GM18907 (cell line): ENCODE results near the gene LYPD6.

Source experiments
- ATAC-seq: cut with Tn5 transposase; IDR thresholded peaks from one replicate; pipeline ENCODE4 v1.9.1; 2021; ENCODE audit warnings: mild to moderate bottlenecking, moderate library complexity; ENCODE audit not compliant: unreplicated experiment

The LYPD6 gene

DNA sequence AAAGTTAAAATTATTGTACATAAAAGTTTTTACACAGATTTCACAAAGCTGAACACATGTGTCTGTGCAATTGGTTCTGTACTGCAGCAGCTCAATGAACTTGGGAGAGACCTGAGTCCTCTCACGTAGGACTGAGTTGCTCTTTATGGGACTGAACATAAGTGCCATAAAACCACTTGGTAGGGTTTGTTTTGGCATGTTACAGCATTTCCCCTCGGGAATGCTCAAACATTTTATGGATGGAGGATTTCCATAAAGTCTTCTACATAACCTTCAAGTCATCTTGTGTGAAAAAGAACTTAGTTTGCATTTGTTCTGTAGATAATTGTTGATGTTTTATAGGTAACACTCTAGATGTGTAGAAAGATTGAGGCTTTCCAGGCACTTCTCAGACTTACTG, 15.9 kb downstream of the LYPD6 start:
- no peak for ATAC-seq

- ATAC-seq, result no peak
These were observed 17.9 kb downstream of the LYPD6 start for GRCh38 chr2:149348291-149348690.

- no peak for ATAC-seq
These were observed 23.0 kb downstream of the LYPD6 start for GRCh38 chr2:149353421-149353820.

GRCh38 chr2:149355716-149356422, 25.5 kb downstream of the LYPD6 start:
- no peak for ATAC-seq

DNA sequence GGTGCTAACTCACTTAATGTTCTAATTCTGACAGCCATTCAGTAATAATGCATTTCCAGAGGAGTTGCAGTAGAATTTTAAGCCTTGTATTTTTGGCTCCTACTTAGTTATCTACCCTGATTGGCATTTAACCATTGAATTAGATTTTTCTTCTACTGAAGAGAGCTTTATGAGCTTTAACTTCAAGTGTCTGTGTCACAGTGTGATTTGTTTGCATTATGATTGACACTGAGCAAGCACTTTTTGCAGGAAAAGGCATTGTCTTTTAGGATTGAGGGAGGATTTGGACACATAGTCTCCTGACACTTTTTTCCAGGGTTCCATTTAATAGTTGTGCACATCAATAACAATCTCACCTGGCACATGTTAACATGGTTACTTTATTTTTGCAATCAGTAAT, 26.7 kb downstream of the LYPD6 start:
- ATAC-seq, result no peak

GRCh38 chr2:149360106-149360505, 29.7 kb downstream of the LYPD6 start:
- ATAC-seq, result no peak

- ATAC-seq, result no peak
These were observed 33.6 kb downstream of the LYPD6 start for GRCh38 chr2:149363958-149364357.

DNA sequence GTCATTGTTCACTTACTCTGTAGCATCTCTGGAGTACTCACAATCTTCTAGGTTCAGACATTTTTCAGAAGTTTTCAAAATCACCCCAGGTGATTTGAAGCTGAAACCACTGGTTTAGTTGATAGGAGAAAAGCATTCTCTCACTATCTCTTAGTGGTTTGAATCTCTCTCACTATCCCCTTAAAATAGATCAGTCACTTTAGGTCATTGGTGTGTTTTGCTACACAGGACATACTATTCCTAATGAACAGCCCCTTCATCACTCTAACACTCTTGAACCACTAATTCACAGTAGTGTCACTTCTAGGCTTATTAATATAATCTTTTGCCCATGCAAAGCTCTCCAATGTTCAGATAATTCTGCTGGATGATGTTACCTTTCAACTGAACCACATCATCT, 34.5 kb downstream of the LYPD6 start:
- ATAC-seq, result no peak

- no peak for ATAC-seq
These were observed 35.7 kb downstream of the LYPD6 start for GRCh38 chr2:149365931-149366583.

- no peak for ATAC-seq
These were observed 39.8 kb downstream of the LYPD6 start for GRCh38 chr2:149370061-149370775.

DNA sequence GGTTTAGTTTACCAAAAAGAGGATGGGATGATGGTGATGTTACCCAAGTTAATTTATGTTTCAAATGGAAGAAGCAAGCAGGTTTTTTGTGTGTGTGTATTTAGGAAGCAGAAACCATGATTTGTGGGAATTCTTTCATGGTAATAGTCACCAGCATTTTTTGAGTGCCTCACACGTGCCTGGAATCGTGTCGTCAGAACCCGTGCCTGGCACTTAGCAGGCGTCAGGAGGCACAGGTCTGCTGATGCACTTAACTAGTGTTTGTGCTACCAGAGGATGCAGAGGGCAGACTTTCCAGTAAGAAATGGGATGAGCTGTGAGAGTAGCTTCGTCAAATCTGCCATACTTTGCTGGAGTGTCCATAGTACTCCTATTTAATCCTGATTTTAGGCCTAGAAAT, 41.1 kb downstream of the LYPD6 start:
- no peak for ATAC-seq

DNA sequence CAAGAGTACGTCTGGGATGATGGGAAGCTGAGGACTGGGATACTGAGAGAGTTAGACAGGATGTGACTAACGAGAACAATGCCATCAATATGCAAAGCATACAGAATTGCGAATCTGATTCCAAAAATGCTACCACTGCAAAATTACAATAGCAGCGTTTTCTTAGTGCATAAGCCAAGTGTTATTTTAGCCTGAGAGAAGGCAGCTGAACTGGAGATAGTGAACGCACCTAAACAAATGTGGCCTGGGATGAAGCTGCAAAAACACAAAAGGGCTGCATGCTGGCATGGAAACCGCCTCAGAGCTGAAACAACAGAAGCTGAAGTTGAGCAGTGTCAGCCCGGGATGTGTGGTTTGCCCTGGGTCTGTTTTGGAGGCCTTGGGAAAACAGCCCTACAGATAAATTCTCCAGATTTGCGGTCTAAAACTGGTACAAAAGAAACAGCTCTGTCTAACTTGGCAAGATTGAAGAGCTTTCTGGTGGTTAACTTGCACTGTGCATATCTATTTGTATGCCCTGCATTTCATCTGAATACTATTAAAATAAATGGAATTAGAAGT, 45.5 kb downstream of the LYPD6 start:
- ATAC-seq, result no peak

DNA sequence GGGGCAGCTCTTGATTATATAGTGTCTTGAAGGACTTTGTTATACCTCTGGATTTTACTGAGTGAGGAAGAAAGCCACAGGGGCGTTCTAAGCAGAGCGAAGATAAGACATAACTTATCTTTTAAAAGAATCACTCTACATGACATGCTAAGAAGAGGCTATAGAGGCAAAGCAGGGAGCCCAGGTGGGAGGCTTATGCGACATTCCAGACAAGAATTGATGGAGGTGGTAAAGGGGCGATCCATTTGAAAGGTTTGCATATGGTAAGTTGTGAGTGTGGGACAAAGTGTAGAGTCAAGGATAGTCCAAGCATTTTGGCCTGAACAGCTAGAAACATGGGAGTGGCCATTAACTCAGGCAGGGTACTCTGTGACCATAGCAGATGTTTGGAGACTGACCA, 49.8 kb downstream of the LYPD6 start:
- ATAC-seq, result no peak

- ATAC-seq, result no peak
These were observed 53.0 kb downstream of the LYPD6 start for GRCh38 chr2:149383340-149383739.

GRCh38 chr2:149385350-149385749, 55.0 kb downstream of the LYPD6 start:
- ATAC-seq, result no peak

GRCh38 chr2:149387411-149387810, 57.0 kb downstream of the LYPD6 start:
- ATAC-seq, result no peak

- no peak for ATAC-seq
These were observed 57.9 kb downstream of the LYPD6 start for GRCh38 chr2:149388120-149388816.

DNA sequence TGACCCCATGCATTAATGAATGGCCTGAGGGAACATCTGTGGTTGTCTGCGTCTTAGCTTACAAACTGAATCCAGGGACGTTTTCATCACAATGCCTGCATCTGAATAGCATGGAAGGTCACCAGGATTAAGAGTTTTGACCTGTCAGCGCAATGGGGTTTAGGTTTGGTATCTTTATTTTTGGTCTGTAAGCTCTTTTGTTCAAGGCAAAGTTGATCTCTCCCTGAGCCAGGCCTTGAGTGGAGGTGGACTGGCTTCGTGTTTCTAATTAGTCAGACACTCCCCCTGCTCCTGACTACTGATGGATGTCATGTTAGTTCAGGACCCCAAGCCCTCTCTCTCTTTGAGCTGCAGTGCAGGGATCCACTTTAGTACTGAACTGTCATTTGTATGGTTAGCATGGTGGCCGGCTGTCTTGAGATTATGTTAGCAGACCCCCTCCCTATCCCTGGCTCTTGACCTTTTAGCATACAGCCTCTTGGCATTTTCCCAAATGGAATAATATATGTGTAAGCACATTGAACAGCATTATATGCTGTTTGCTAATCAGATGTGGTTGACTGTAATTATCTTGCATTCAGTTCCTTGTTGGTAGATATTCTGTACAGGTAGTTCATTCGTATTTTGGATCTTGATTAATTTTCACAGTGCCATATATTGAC, 59.2 kb downstream of the LYPD6 start:
- ATAC-seq, result no peak

DNA sequence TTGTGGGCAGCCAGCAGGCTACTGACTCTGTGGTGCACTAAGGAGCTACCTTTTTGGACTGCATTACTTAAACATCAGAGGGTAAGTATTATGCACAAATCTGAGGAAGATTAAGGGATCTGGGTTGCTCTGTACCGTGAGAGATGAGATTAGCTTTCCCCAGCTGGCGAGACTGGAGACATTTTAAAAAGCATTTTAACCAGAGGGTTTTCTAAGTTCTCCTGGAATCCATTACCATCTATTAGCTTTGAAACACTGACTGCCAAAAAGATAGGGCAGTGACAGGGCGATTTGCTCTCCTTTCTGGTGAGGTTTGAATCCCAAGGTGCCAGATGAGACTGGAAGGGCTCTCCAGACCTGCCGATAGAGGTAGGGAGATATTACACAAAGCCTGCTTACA, 63.2 kb downstream of the LYPD6 start:
- ATAC-seq, result no peak

- no peak for ATAC-seq
These were observed 64.5 kb downstream of the LYPD6 start for GRCh38 chr2:149394864-149395263.
